Suprapubic skin (tissue), 4 donors: ENCODE results near the gene VWA2. TPM values are rescaled to one million over a fixed set of nuclear protein-coding genes. Genes with fewer than 3 reads are reported as not detected.

Experiments
- DNase-seq, 2 donors: peaks; one replicate each; pipeline ENCODE4 v3.0.0-alpha.2; 2019; ENCODE audit warnings: low spot score in 2 of 2
- H3K27ac ChIP-seq: fragments of 200-600 bp; sonication (generic); one replicate; pipeline ENCODE4 v1.5.1; 2019
- H3K27me3 ChIP-seq: fragments of 200-600 bp; sonication (generic); one replicate; pipeline ENCODE4 v1.5.1; 2019
- H3K36me3 ChIP-seq: fragments of 200-600 bp; sonication (generic); one replicate; pipeline ENCODE4 v1.5.1; 2019
- H3K4me1 ChIP-seq: fragments of 200-600 bp; sonication (generic); one replicate; pipeline ENCODE4 v1.5.1; 2019
- H3K4me3 ChIP-seq: fragments of 200-600 bp; sonication (generic); one replicate; pipeline ENCODE4 v1.5.1; 2019; ENCODE audit warnings: mild to moderate bottlenecking
- H3K9me3 ChIP-seq: fragments of 200-600 bp; sonication (generic); one replicate; pipeline ENCODE4 v1.5.1; 2019
- CTCF ChIP-seq, 2 donors: fragments of 200-600 bp in 1 of 2; fragments of 450-650 bp in 1 of 2; sonication (generic) in 1 of 2; IDR thresholded peaks; one replicate each; pipeline ENCODE4 v1.5.1; 2016 to 2019; ENCODE audit warnings: antibody characterized with exemption in 2 of 2, mild to moderate bottlenecking in 1 of 2, moderate library complexity in 1 of 2
- EP300 ChIP-seq: sonication (generic); formaldehyde crosslinking; IDR thresholded peaks from one replicate; pipeline ENCODE4 v1.6.1; 2017; ENCODE audit warnings: antibody characterized with exemption
- POLR2A ChIP-seq, 2 donors: fragments of 450-650 bp; IDR thresholded peaks; one replicate each; pipeline ENCODE4 v1.6.1; 2017; ENCODE audit warnings: antibody characterized with exemption in 2 of 2, mild to moderate bottlenecking in 2 of 2, moderate library complexity in 2 of 2
- POLR2AphosphoS5 ChIP-seq, 3 donors: sonication (generic); formaldehyde crosslinking; IDR thresholded peaks; one replicate each; pipeline ENCODE4 v1.6.1; 2017; ENCODE audit warnings: antibody characterized with exemption in 3 of 3
- WGBS: methylation state at CpG from one replicate; pipeline ENCODE4 v1.1.5; 2018; 5-methylcytosine and 5-hydroxymethylcytosine counted together
- total RNA-seq, 4 donors: library from RNA; depleted of rRNA; stranded (reverse); fragments of >200 nt; gene quantifications; one replicate each; pipeline ENCODE4 v1.1.0, GENCODE V29; 2016

Gene VWA2
- total RNA-seq, 4 donors from 2014 or later = 15.7 to 31.0 (median 20.2) TPM

DNA sequence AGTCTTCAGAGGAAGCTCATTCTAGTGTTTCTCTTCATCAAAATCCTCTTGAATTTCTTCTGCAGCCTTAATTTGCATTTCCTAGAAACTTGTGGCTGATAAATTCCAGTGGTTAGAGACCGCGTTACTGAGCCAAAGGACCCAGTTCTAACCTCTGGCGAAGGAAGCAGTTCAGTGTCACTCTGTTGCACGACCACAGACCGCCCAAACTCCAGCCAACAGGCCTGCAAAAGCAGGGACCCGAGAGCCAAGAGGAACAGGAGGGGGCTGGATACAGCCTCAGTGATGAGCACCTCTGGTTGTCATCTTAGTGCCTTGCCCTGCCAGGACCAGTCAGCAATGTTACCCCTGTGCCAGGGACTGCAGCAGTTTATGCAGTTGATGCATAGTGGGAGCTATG is 95.2 kb downstream of the VWA2 start:
- Histone ChIP-seq H3K4me3 (no peak overlapping the region), H3K4me1 (peaks cover 44% of the 10 kb centered on the region), H3K36me3 (no peaks in the 10 kb centered on the region), H3K27ac (no peak overlapping the region), H3K9me3 (no peaks in the 10 kb centered on the region), H3K27me3 (no peaks in the 10 kb centered on the region)
- no peak for DNase-seq
- TF ChIP-seq POLR2A (IDR thresholded peaks at IDR 0.05) (no peak), CTCF (IDR thresholded peaks at IDR 0.05) (no peak), POLR2AphosphoS5 (IDR thresholded peaks at IDR 0.05) (no peak), EP300 (no peak)
- 43% methylated on average over 6 of the region's 6 CpGs for WGBS

DNA sequence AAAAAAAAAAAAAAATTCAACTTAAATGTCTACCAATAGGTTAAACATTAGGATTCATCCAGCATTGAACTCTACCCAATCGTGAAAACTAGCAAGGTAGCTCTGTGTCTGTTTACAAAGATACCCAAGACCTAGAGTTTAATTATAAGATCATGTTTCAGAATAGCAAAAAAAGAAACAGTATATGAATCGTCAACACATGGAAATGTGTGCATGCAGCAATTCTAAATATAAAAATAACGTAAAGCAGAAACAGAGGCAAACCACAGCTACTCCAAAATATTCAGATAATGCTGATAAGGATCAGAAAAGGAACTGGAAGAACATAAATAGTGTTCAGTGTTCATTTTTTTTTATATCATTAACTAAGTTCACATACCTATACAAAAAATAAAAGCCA is 96.6 kb downstream of the VWA2 start:
- no peaks in the 10 kb centered on the region for H3K9me3 ChIP-seq
- no peak overlapping the region for H3K4me3 ChIP-seq
- no peaks in the 10 kb centered on the region for H3K36me3 ChIP-seq
- DNase-seq = no peak
- H3K27me3 ChIP-seq = no peaks in the 10 kb centered on the region
- H3K27ac ChIP-seq = no peak overlapping the region
- 53% methylated on average over 3 of the region's 3 CpGs for WGBS
- H3K4me1 ChIP-seq = peaks cover 44% of the 10 kb centered on the region
- TF ChIP-seq POLR2A (IDR thresholded peaks at IDR 0.05) (no peak), POLR2AphosphoS5 (IDR thresholded peaks at IDR 0.05) (no peak), EP300 (no peak), CTCF (IDR thresholded peaks at IDR 0.05) (no peak)

DNA sequence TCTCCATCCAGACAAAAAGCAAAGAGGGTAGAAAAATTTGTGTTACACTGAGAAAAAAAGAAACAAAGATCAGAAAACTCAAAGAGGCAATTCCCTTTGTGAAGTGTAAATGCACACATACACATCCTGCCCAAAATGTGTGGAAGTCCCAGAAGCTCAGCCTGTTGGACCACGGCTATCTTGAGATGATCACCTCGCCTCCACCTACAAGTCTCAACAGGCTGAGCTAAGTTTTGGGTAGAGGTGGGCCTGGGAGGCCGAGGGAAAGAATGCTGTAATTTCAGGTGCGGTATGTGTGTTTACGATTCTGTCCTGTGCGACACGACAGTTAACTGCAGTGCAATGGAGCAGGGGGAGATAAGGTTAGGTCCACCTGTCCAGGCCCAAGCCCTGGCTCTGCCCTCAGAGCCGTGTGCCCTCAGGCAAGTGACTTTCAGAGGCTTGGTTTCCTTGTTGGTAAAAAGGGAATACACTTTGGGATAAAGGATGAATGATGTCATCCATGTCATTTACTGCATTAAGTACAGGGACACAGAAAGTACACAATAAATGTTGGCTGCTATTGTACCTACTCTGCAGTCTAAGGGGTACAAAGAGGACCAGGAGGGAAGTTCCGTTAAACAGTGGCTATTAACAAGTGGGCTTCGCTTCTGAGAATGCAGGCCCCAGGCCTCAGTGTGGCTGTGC is 97.9 kb downstream of the VWA2 start:
- TF ChIP-seq EP300 = no peak
- no peak for TF ChIP-seq POLR2A (IDR thresholded peaks at IDR 0.05)
- TF ChIP-seq POLR2AphosphoS5 (IDR thresholded peaks at IDR 0.05) = no peak
- TF ChIP-seq CTCF (IDR thresholded peaks at IDR 0.05) = no peak
- Histone ChIP-seq H3K27me3 (no peaks in the 10 kb centered on the region), H3K27ac (no peak overlapping the region), H3K4me1 (peaks cover 41% of the 10 kb centered on the region), H3K36me3 (no peaks in the 10 kb centered on the region), H3K9me3 (no peaks in the 10 kb centered on the region), H3K4me3 (no peak overlapping the region)
- 59% methylated on average over 10 of the region's 10 CpGs for WGBS
- no peak for DNase-seq

DNA sequence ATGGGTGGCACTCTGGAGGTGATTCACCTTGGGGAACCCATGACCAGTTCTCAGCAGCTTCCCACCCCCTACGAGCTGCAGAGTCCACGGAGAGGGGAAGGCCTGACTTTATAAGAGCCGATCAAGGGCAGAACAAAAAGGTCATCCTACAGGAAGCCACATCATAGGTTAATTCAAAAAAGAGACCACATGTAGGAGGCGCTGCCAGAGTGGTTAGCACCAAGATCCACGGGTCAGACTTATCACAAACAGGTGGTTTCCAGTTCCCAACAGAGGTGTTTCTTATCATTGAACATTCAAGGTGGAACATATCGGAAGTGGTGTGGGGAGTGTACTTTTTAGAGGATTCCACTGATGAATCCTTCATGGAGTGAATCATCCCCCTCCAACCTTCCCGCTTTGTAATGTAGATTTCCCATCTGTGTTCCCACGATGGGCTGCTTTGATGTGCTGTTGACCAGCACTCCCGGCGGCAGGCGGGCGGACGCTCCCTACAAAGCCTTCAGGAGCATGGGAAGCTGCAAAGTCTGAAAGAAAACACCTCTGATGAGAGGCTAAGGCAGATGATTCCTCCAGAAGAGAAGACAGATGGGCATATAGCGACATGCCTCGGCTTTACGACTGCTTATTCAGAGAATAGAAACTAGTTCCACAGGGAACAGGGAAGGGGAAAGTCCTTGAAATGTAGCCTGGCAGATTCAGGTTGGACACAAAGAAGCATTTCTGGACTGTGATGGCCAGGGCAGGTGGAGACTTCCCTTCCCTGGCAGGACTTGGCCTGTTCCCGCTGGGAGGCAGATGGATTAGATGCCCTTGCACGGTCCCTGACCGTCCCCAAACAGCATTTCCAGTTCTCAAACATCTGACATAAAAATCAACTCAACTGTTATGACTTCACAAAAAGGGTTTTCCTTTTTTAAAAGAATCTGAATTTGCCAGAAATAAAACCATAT is 98.7 kb downstream of the VWA2 start:
- no peak for TF ChIP-seq CTCF (IDR thresholded peaks at IDR 0.05)
- no peak for TF ChIP-seq EP300
- no peak for TF ChIP-seq POLR2A (IDR thresholded peaks at IDR 0.05)
- no peak for TF ChIP-seq POLR2AphosphoS5 (IDR thresholded peaks at IDR 0.05)
- peaks cover 32% of the 10 kb centered on the region for H3K4me1 ChIP-seq
- H3K36me3 ChIP-seq = no peaks in the 10 kb centered on the region
- no peak overlapping the region for H3K4me3 ChIP-seq
- DNase-seq = no peak
- no peaks in the 10 kb centered on the region for H3K27me3 ChIP-seq
- H3K9me3 ChIP-seq = no peaks in the 10 kb centered on the region
- H3K27ac ChIP-seq = no peak overlapping the region
- WGBS = 64% methylated on average over 17 of the region's 19 CpGs

DNA sequence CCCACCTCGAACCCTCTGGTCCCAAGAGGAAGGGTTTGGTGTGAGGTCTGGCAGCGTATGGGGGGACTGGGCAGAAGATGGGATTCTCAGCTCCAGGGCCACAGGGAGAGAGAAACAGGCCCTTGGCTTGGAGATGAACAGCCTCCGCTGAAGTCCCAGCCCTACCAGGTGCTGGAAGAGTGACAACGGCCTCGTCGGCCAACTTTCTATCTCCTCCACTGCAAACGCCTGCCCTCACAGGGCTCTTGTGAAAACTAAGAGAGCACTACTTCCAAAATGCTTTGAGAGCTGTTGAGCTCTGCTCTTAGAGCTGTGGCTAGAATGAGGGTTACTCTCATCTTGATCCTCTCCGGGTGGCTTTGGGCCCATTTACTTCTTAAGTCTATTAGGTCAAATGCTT is 101.8 kb downstream of the VWA2 start:
- Histone ChIP-seq H3K27ac (no peak overlapping the region), H3K36me3 (no peaks in the 10 kb centered on the region), H3K4me1 (peaks cover 22% of the 10 kb centered on the region), H3K4me3 (no peak overlapping the region), H3K27me3 (no peaks in the 10 kb centered on the region), H3K9me3 (no peaks in the 10 kb centered on the region)
- DNase-seq = no peak
- 85% methylated on average over 8 of the region's 8 CpGs for WGBS
- TF ChIP-seq POLR2AphosphoS5 (IDR thresholded peaks at IDR 0.05) (no peak), CTCF (IDR thresholded peaks at IDR 0.05) (no peak), EP300 (no peak), POLR2A (IDR thresholded peaks at IDR 0.05) (no peak)
